Keratinocyte (primary cell): ENCODE results near the gene USP47.

Experiments
- CTCF ChIP-seq, 3 experiments: IDR thresholded peaks in 1 of 3; conservative IDR thresholded peaks in 1 of 3; optimal IDR thresholded peaks in 1 of 3; 2 replicates in 2 of 3; 3 replicates in 1 of 3; pipeline versions ENCODE3 to v1.5.1; 2011; ENCODE audit warnings: low read length in 3 of 3, mild to moderate bottlenecking in 3 of 3, moderate library complexity in 2 of 3, control low read depth in 1 of 3, inconsistent platforms in 1 of 3; ENCODE audit not compliant: insufficient read depth in 2 of 3; ENCODE audit errors: extremely low read depth in 1 of 3
- EZH2 ChIP-seq: IDR thresholded peaks from one replicate; pipeline ENCODE4 v1.6.1; 2012; ENCODE audit warnings: inconsistent platforms, mild to moderate bottlenecking, low read length, moderate library complexity

DNA sequence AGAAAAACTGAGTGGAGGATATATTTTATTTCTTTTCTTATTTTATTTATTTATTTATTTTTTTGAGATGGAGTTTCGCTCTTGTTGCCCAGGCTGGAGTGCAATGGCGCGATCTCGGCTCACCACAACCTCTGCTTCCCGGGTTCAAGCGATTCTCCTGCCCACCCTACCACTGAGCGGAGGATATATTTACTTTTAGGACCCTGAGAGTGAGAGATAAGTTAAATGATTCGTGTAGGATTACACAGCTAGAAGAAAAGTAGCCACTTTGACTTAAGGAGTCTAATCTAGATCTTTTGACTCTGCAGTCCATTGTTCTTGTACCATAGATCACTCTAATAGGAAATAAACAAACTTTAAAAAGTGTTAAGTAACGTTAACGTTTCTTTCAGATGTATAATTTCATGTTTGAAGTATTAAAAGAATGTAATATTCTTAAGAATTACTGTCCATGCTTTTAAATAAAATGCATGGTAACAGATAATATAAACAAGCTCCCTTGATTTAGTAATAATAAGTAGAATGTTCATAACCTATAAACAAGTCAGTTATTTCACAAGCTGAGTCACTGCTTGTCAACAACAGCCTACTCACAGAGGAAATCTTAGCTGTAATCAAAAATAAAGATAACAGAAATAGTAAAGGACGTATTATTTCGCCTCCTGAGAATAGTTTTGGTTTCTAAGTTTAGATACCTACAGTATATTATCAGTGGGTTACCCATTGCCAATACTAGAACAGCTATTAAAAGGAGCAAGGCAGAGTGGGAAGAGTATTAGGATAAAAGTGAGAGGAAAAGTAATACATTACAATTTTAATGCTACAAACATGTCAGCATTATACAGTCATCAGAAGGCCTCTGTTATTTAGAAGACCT is 18.6 kb downstream of the USP47 start:
- TF ChIP-seq CTCF (optimal IDR thresholded peaks at IDR 0.05 in 1 of 3, IDR thresholded peaks at IDR 0.05 in 1 of 3, conservative IDR thresholded peaks at IDR 0.05 in 1 of 3; ENCODE audit: extremely low read depth in 1 of 3, insufficient read depth in 2 of 3, low read length in 3 of 3) (no peak), EZH2 (no peak)
